HepG2 (cell line): ENCODE measurements around the gene LRRC8D. TPM values are rescaled to one million over a fixed set of nuclear protein-coding genes. Genes with fewer than 3 reads are reported as not detected.

Experiments used
- ARNTL ChIP-seq: sonication (generic); formaldehyde crosslinking; IDR thresholded peaks from 2 replicates; pipeline ENCODE4 v1.4.0; 2020; ENCODE audit warnings: mild to moderate bottlenecking, missing genetic modification reagents
- ATF7-NPFF ChIP-seq: sonication (generic); formaldehyde crosslinking; IDR thresholded peaks from 2 replicates; pipeline ENCODE4 v1.8.1; 2023; ENCODE audit warnings: mild to moderate bottlenecking, low read depth, missing genetic modification reagents, moderate library complexity
- CHCHD3 ChIP-seq: sonication (generic); formaldehyde crosslinking; IDR thresholded peaks from 2 replicates; pipeline ENCODE4 v1.8.0; 2022; ENCODE audit warnings: mild to moderate bottlenecking, missing genetic modification reagents, moderate library complexity
- GABPB1 ChIP-seq: IDR thresholded peaks from 2 replicates; pipeline ENCODE4 v1.6.1; 2016; ENCODE audit warnings: mild to moderate bottlenecking, missing genetic modification reagents, moderate library complexity, missing compliant biosample characterization
- NONO ChIP-seq, 2 experiments: fragments of 450-650 bp in 1 of 2; sonication (generic) in 1 of 2; formaldehyde crosslinking in 1 of 2; IDR thresholded peaks in 1 of 2; conservative IDR thresholded peaks in 1 of 2; 2 replicates each; pipeline versions ENCODE4 v1.6.1 to v1.8.0; 2017 to 2022; ENCODE audit warnings: mild to moderate bottlenecking in 1 of 2, missing genetic modification reagents in 1 of 2, moderate library complexity in 1 of 2
- NR2C2 ChIP-seq: sonication (generic); formaldehyde crosslinking; IDR thresholded peaks from 2 replicates; pipeline ENCODE4 v1.4.0; 2020; ENCODE audit warnings: missing genetic modification reagents, mild to moderate bottlenecking, moderate library complexity, borderline replicate concordance
- RORA ChIP-seq: sonication (generic); formaldehyde crosslinking; IDR thresholded peaks from 2 replicates; pipeline ENCODE4 v1.5.0; 2020; ENCODE audit warnings: mild to moderate bottlenecking, missing genetic modification reagents, moderate library complexity
- TAF15 ChIP-seq: fragments of 200-400 bp; formaldehyde crosslinking; IDR thresholded peaks from one replicate; pipeline ENCODE4 v1.6.1; 2018; ENCODE audit warnings: mild to moderate bottlenecking, low read depth, low read length; ENCODE audit not compliant: poor library complexity, severe bottlenecking
- ZBTB26 ChIP-seq: IDR thresholded peaks from 2 replicates; pipeline ENCODE4 v1.6.1; 2016; ENCODE audit warnings: missing compliant biosample characterization, missing genetic modification reagents, borderline replicate concordance
- ZFAT ChIP-seq: sonication (generic); formaldehyde crosslinking; conservative IDR thresholded peaks from 2 replicates; pipeline ENCODE4 v1.8.1; 2023; ENCODE audit warnings: missing genetic modification reagents, inconsistent platforms
- ZNF264 ChIP-seq: sonication (generic); formaldehyde crosslinking; IDR thresholded peaks from 2 replicates; pipeline ENCODE4 v1.4.0; 2020; ENCODE audit warnings: missing genetic modification reagents
- ZNF34 ChIP-seq: sonication (generic); formaldehyde crosslinking; IDR thresholded peaks from 2 replicates; pipeline ENCODE4 v1.4.0; 2020; ENCODE audit warnings: mild to moderate bottlenecking, missing genetic modification reagents, borderline replicate concordance
- ZNF724P ChIP-seq: sonication (generic); formaldehyde crosslinking; IDR thresholded peaks from 2 replicates; pipeline ENCODE4 v1.8.0; 2022; ENCODE audit warnings: missing genetic modification reagents, borderline replicate concordance
- ZNF776 ChIP-seq: sonication (generic); formaldehyde crosslinking; IDR thresholded peaks from 2 replicates; pipeline ENCODE4 v1.4.0; 2020; ENCODE audit warnings: mild to moderate bottlenecking, missing genetic modification reagents
- polyA plus RNA-seq, 8 experiments: library from polyadenylated mRNA; depleted of rRNA in 3 of 8; stranded (reverse) in 7 of 8; unstranded in 1 of 8; fragments of >200 nt; fragmentation: Illumina TruSeq in 4 of 8; extraction: Trizol in 4 of 8; gene quantifications; 2 replicates each; pipeline versions ENCODE4 v1.2.1 to v1.2.3, GENCODE V29; 2011 to 2016; ENCODE audit warnings: low read depth in 4 of 8, missing spikeins in 1 of 8, mixed read lengths in 1 of 8; ENCODE audit not compliant: insufficient read depth in 1 of 8
- total RNA-seq, 5 experiments: library from RNA; depleted of rRNA; stranded (reverse); fragments of >200 nt; fragmentation: Illumina TruSeq; extraction: Trizol; gene quantifications; 2 replicates each; pipeline ENCODE4 v1.2.3, GENCODE V29; 2016; ENCODE audit warnings: low read depth in 1 of 5
- TF ChIP-seq, protein P1 (sequence below): sonication (generic); formaldehyde crosslinking; IDR thresholded peaks from 2 replicates; pipeline ENCODE4 v1.5.1; 2020; ENCODE audit warnings: missing genetic modification reagents, mild to moderate bottlenecking, borderline replicate concordance
- TF ChIP-seq, protein P2 (sequence below): sonication (generic); formaldehyde crosslinking; IDR thresholded peaks from 2 replicates; pipeline ENCODE4 v1.4.0; 2020; ENCODE audit warnings: mild to moderate bottlenecking, missing genetic modification reagents, borderline replicate concordance
- TF ChIP-seq, protein P3 (sequence below): sonication (generic); formaldehyde crosslinking; IDR thresholded peaks from 2 replicates; pipeline ENCODE4 v1.5.0; 2020; ENCODE audit warnings: missing genetic modification reagents
- TF ChIP-seq, protein P4 (sequence below): sonication (generic); formaldehyde crosslinking; IDR thresholded peaks from 2 replicates; pipeline ENCODE4 v1.8.1; 2023; ENCODE audit warnings: mild to moderate bottlenecking, inconsistent platforms, moderate library complexity, missing genetic modification reagents, borderline replicate concordance

Gene LRRC8D
- total and polyA plus RNA-seq, 2 of the 13 experiments (the other 11 are each of a cell fraction or from before 2014, with no cell fraction given): 29.9 to 45.5 TPM

DNA sequence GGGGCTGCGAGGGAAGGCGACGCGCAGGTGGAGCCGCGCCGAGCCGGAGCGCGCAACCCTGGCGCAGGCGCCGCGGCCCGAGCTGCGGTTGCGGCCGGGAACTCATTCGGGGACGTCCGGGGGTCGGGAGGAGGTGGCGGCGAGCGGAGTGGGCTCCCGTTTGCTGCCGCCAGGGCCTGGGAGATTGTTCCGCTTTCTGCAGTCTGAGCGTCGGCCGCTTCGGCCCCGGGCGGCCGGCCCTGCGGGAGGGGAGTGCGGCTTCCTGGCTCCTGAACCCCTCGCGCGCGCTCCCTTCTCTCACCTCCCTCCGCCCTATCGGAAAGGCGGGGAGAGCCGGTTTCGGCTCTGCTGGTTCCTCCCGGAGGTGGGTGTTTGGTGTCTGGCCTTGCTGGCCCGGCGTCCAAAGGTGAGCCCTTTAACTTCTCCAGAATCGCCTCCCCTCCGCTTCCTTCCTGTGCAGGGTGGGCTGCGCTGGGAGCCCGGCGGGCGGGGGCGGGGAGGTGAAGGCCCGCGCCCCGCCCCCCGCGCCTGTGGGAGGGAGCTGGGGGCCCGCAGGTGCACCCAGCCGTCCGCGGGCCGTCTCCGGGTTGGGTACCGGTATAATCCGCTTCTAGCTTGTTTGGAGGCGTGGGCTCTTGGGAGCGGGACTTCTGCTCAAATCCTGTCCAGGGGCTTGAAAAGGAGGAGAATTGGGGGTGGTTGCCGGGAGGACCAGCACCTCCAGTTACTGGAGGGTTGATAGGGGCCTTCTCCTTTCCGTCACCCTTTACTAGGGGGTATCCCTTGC, 683 bp downstream of the LRRC8D start (continued):
- TF ChIP-seq, protein P1, sequence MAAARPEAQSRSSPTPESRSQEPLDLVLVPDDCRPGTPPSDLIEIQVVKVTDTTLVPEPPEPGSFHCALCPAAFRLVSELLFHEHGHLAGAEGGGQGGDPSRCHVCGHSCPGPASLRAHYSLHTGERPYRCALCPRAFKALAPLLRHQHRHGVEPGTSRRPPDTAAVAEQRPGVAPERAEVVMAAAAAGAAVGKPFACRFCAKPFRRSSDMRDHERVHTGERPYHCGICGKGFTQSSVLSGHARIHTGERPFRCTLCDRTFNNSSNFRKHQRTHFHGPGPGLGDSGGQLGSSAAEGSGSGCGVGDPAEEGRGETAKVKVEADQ (CRISPR knock-in tag): peak; percentile 63; the same call in 1 of the 2 replicates
- TF ChIP-seq CHCHD3 (CRISPR knock-in tag) (0 out of 2 replicates have a peak, but pooled peaks have one; percentile 45), TAF15 (peak; percentile 84), GABPB1 (CRISPR knock-in tag) (peak; percentile 72), NONO (IDR thresholded peaks at IDR 0.05) (no peak), NONO (CRISPR knock-in tag; conservative IDR thresholded peaks at IDR 0.05) (peak; percentile 55; the same call in 1 of the 2 replicates), ARNTL (CRISPR knock-in tag) (0 out of 2 replicates have a peak, but pooled peaks have one; percentile 67), RORA (no peak), ZFAT (CRISPR knock-in tag) (no peak), ZNF724P (CRISPR knock-in tag) (no peak; the same call in 1 of the 2 replicates), NR2C2 (CRISPR knock-in tag) (peak; percentile 49), ZNF776 (CRISPR knock-in tag) (0 out of 2 replicates have a peak, but pooled peaks have one; percentile 73), ZNF264 (peak; percentile 23; the same call in 1 of the 2 replicates), ZNF34 (no peak), ATF7-NPFF (CRISPR knock-in tag) (peak; percentile 13; the same call in 1 of the 2 replicates), ZBTB26 (CRISPR knock-in tag) (0 out of 2 replicates have a peak, but pooled peaks have one; percentile 32)
- TF ChIP-seq, protein P2, sequence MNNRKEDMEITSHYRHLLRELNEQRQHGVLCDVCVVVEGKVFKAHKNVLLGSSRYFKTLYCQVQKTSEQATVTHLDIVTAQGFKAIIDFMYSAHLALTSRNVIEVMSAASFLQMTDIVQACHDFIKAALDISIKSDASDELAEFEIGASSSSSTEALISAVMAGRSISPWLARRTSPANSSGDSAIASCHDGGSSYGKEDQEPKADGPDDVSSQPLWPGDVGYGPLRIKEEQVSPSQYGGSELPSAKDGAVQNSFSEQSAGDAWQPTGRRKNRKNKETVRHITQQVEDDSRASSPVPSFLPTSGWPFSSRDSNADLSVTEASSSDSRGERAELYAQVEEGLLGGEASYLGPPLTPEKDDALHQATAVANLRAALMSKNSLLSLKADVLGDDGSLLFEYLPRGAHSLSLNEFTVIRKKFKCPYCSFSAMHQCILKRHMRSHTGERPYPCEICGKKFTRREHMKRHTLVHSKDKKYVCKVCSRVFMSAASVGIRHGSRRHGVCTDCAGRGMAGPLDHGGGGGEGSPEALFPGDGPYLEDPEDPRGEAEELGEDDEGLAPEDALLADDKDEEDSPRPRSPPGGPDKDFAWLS: peak; percentile 41; the same call in 1 of the 2 replicates
- TF ChIP-seq, protein P3, sequence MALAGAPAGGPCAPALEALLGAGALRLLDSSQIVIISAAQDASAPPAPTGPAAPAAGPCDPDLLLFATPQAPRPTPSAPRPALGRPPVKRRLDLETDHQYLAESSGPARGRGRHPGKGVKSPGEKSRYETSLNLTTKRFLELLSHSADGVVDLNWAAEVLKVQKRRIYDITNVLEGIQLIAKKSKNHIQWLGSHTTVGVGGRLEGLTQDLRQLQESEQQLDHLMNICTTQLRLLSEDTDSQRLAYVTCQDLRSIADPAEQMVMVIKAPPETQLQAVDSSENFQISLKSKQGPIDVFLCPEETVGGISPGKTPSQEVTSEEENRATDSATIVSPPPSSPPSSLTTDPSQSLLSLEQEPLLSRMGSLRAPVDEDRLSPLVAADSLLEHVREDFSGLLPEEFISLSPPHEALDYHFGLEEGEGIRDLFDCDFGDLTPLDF (CRISPR knock-in tag): 0 out of 2 replicates have a peak, but pooled peaks have one; percentile 7
- TF ChIP-seq, protein P4, sequence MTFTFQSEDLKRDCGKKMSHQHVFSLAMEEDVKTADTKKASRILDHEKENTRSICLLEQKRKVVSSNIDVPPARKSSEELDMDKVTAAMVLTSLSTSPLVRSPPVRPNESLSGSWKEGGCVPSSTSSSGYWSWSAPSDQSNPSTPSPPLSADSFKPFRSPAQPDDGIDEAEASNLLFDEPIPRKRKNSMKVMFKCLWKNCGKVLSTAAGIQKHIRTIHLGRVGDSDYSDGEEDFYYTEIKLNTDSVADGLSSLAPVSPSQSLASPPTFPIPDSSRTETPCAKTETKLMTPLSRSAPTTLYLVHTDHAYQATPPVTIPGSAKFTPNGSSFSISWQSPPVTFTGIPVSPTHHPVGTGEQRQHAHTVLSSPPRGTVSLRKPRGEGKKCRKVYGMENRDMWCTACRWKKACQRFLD (CRISPR knock-in tag): peak; percentile 29; the same call in 1 of the 2 replicates
